H1 (cell line): Measurements from ENCODE around the gene KCNN1. TPM values are rescaled to one million over a fixed set of nuclear protein-coding genes. Genes with fewer than 3 reads are reported as not detected.

ENCODE experiments used
- CTCF ChIA-PET: fragments of 300-600 bp; sonication (Branson Sonifier 250); formaldehyde crosslinking; loops from one replicate; lab custom pipeline; 2021; ENCODE audit not compliant: partially characterized antibody; lab: Charles Lee
- POLR2A ChIA-PET: fragments of 300-600 bp; sonication (Branson Sonifier 250); formaldehyde crosslinking; loops from one replicate; lab custom pipeline; 2021; ENCODE audit warnings: inconsistent platforms; ENCODE audit not compliant: partially characterized antibody; lab: Charles Lee
- DNase-seq, 2 experiments: peaks; one replicate each; pipeline versions ENCODE4 v3.0.0 to v3.0.0-alpha.2; 2010 to 2022; ENCODE audit warnings: low spot score in 2 of 2, low read depth in 1 of 2, mixed read lengths in 1 of 2
- FAIRE-seq: peaks from 2 replicates; lab custom pipeline; 2011; peaks lifted over from hg19 to GRCh38; lab: Jason Lieb, UNC
- H2AFZ ChIP-seq: 2 replicates; pipeline ENCODE4 v1.8.1; 2012; ENCODE audit warnings: low read length, inconsistent platforms
- H2AK5ac ChIP-seq: 2 replicates; pipeline ENCODE4 v1.6.1; 2013; ENCODE audit warnings: low read depth, low read length
- H2BK120ac ChIP-seq: replicated peaks from 2 replicates; pipeline ENCODE3; 2013; ENCODE audit warnings: low read depth, low read length, inconsistent platforms
- H2BK12ac ChIP-seq: 2 replicates; pipeline ENCODE4 v1.6.1; 2013; ENCODE audit warnings: low read depth, low read length
- H2BK15ac ChIP-seq: 2 replicates; pipeline ENCODE4 v1.6.1; 2013; ENCODE audit warnings: low read length
- H2BK20ac ChIP-seq: 2 replicates; pipeline ENCODE4 v1.6.1; 2013; ENCODE audit warnings: low read length
- H2BK5ac ChIP-seq: 2 replicates; pipeline ENCODE4 v1.6.1; 2013; ENCODE audit warnings: low read depth, low read length
- H3K14ac ChIP-seq: 2 replicates; pipeline ENCODE4 v1.6.1; 2013; ENCODE audit warnings: inconsistent platforms; ENCODE audit not compliant: insufficient read length
- H3K18ac ChIP-seq: 2 replicates; pipeline ENCODE4 v1.6.1; 2013; ENCODE audit warnings: low read length; ENCODE audit errors: extremely low read depth
- H3K23ac ChIP-seq: 2 replicates; pipeline ENCODE4 v1.6.1; 2013; ENCODE audit warnings: inconsistent platforms; ENCODE audit not compliant: insufficient read length
- H3K23me2 ChIP-seq: 2 replicates; pipeline ENCODE4 v1.6.1; 2013; ENCODE audit warnings: low read depth, low read length
- H3K27ac ChIP-seq: 2 replicates; pipeline ENCODE4 v1.6.1; 2011; ENCODE audit warnings: low read depth, low read length, inconsistent platforms
- H3K27me3 ChIP-seq, 4 experiments: replicated peaks in 1 of 4; 1 replicate in 1 of 4; 2 replicates in 3 of 4; pipeline versions ENCODE4 v1.6.1 to v1.8.1; 2011 to 2013; ENCODE audit warnings: low read length in 3 of 4, mild to moderate bottlenecking in 3 of 4, inconsistent platforms in 2 of 4, mixed read lengths in 2 of 4, moderate library complexity in 1 of 4; ENCODE audit not compliant: control insufficient read depth in 3 of 4, insufficient read depth in 3 of 4; ENCODE audit errors: extremely low read depth in 1 of 4
- H3K36me3 ChIP-seq, 4 experiments: 2 replicates each; pipeline versions ENCODE4 v1.6.1 to v1.8.1; 2011 to 2013; ENCODE audit warnings: mild to moderate bottlenecking in 4 of 4, low read length in 3 of 4, moderate library complexity in 2 of 4, control low read depth in 1 of 4, inconsistent platforms in 1 of 4; ENCODE audit not compliant: insufficient read depth in 4 of 4, control insufficient read depth in 2 of 4
- H3K4ac ChIP-seq: replicated peaks from 2 replicates; pipeline ENCODE3; 2013; ENCODE audit warnings: low read length, low read depth, mixed read lengths, inconsistent platforms; ENCODE audit not compliant: insufficient read length
- H3K4me1 ChIP-seq, 4 experiments: replicated peaks in 1 of 4; 1 replicate in 1 of 4; 2 replicates in 3 of 4; pipeline versions ENCODE4 v1.6.1 to v1.8.1; 2011 to 2013; ENCODE audit warnings: low read length in 3 of 4, inconsistent platforms in 2 of 4, mixed read lengths in 1 of 4; ENCODE audit not compliant: insufficient read depth in 4 of 4, control insufficient read depth in 3 of 4
- H3K4me2 ChIP-seq, 2 experiments: 2 replicates each; pipeline versions ENCODE4 v1.6.1 to v1.8.1; 2011 to 2013; ENCODE audit warnings: low read depth in 2 of 2, low read length in 2 of 2, control low read depth in 1 of 2, inconsistent platforms in 1 of 2, mild to moderate bottlenecking in 1 of 2; ENCODE audit not compliant: insufficient read depth in 1 of 2
- H3K4me3 ChIP-seq, 4 experiments: fragments of 200-600, 300-600 bp in 1 of 4; sonication (generic), shearing (Covaris generic), sonication (Bioruptor Twin) in 1 of 4; 2 replicates each; pipeline versions ENCODE4 v1.5.1 to v1.8.1; 2011 to 2016; ENCODE audit warnings: low read length in 4 of 4, low read depth in 3 of 4, control low read depth in 2 of 4, inconsistent platforms in 2 of 4, mild to moderate bottlenecking in 2 of 4, mixed read lengths in 1 of 4, moderate library complexity in 1 of 4; ENCODE audit not compliant: insufficient read depth in 2 of 4; ENCODE audit errors: extremely low read depth in 1 of 4
- H3K56ac ChIP-seq: replicated peaks from 2 replicates; pipeline ENCODE3; 2013; ENCODE audit warnings: low read depth, mild to moderate bottlenecking, mixed read lengths, low read length, inconsistent platforms; ENCODE audit not compliant: insufficient read length
- H3K79me1 ChIP-seq: 2 replicates; pipeline ENCODE4 v1.6.1; 2013; ENCODE audit warnings: low read depth, low read length, control low read depth
- H3K79me2 ChIP-seq, 2 experiments: 2 replicates each; pipeline versions ENCODE4 v1.6.1 to v1.8.1; 2012 to 2013; ENCODE audit warnings: low read length in 2 of 2, mild to moderate bottlenecking in 2 of 2, inconsistent platforms in 1 of 2; ENCODE audit not compliant: insufficient read depth in 2 of 2, control insufficient read depth in 1 of 2
- H3K9ac ChIP-seq, 4 experiments: replicated peaks in 1 of 4; 1 replicate in 1 of 4; 2 replicates in 3 of 4; pipeline versions ENCODE4 v1.6.1 to v1.8.1; 2011 to 2013; ENCODE audit warnings: low read depth in 3 of 4, low read length in 3 of 4, control low read depth in 2 of 4, mild to moderate bottlenecking in 2 of 4, moderate library complexity in 2 of 4, inconsistent platforms in 1 of 4; ENCODE audit errors: extremely low read depth in 1 of 4
- H3K9me3 ChIP-seq, 2 experiments: 2 replicates each; pipeline versions ENCODE4 v1.6.1 to v1.8.1; 2012 to 2013; ENCODE audit warnings: mild to moderate bottlenecking in 2 of 2, moderate library complexity in 2 of 2, control low read depth in 1 of 2, inconsistent platforms in 1 of 2, low read depth in 1 of 2, low read length in 1 of 2, mixed read lengths in 1 of 2; ENCODE audit not compliant: insufficient read depth in 2 of 2
- H4K20me1 ChIP-seq, 2 experiments: replicated peaks in 1 of 2; 2 replicates each; pipeline versions ENCODE3 to v1.8.1; 2011 to 2013; ENCODE audit warnings: inconsistent platforms in 2 of 2, low read length in 2 of 2, mild to moderate bottlenecking in 1 of 2; ENCODE audit not compliant: insufficient read depth in 2 of 2, control insufficient read depth in 1 of 2
- H4K5ac ChIP-seq: 2 replicates; pipeline ENCODE4 v1.6.1; 2013; ENCODE audit warnings: low read length, low read depth, mixed read lengths, inconsistent platforms; ENCODE audit not compliant: insufficient read length
- H4K8ac ChIP-seq: 2 replicates; pipeline ENCODE4 v1.8.0; 2013; ENCODE audit warnings: mild to moderate bottlenecking, moderate library complexity, low read length, inconsistent platforms; ENCODE audit not compliant: insufficient read depth; ENCODE audit errors: extremely low read depth
- H4K91ac ChIP-seq: replicated peaks from 2 replicates; pipeline ENCODE3; 2013; ENCODE audit warnings: low read length, mixed read lengths, inconsistent platforms; ENCODE audit not compliant: insufficient read length
- ASH2L ChIP-seq: fragments of 200-600, 300-600 bp; sonication (generic); IDR thresholded peaks from one replicate; pipeline ENCODE4 v1.7.1; 2017; ENCODE audit warnings: low read length
- EP300 ChIP-seq, 2 experiments: IDR thresholded peaks; 1 replicate in 1 of 2; 2 replicates in 1 of 2; pipeline ENCODE4 v1.6.1; 2011 to 2012; ENCODE audit warnings: low read depth in 2 of 2, low read length in 2 of 2, mild to moderate bottlenecking in 2 of 2, borderline replicate concordance in 1 of 2, inconsistent platforms in 1 of 2, moderate library complexity in 1 of 2
- JUN ChIP-seq: IDR thresholded peaks from 2 replicates; pipeline ENCODE4 v1.6.1; 2011; ENCODE audit warnings: low read depth, mild to moderate bottlenecking, improper control_type of control experiment, low read length
- KDM5A ChIP-seq: fragments of 200-600 bp; IDR thresholded peaks from 2 replicates; pipeline ENCODE4 v1.7.1; 2012; ENCODE audit warnings: mild to moderate bottlenecking, low read length, inconsistent platforms, mixed read lengths
- PHF8 ChIP-seq: fragments of 200-600 bp; sonication (generic); conservative IDR thresholded peaks from 2 replicates; pipeline ENCODE4 v1.7.1; 2012; ENCODE audit warnings: low read depth, mild to moderate bottlenecking, inconsistent platforms, low read length, moderate library complexity
- POLR2AphosphoS5 ChIP-seq: IDR thresholded peaks from 2 replicates; pipeline ENCODE4 v1.6.1; 2011; ENCODE audit warnings: low read depth, low read length
- RAD21 ChIP-seq, 2 experiments: IDR thresholded peaks in 1 of 2; conservative IDR thresholded peaks in 1 of 2; 2 replicates each; pipeline ENCODE4 v1.6.1; 2011; ENCODE audit warnings: low read depth in 2 of 2, low read length in 2 of 2, improper control_type of control experiment in 1 of 2, inconsistent platforms in 1 of 2, mild to moderate bottlenecking in 1 of 2, moderate library complexity in 1 of 2
- RBBP5 ChIP-seq: IDR thresholded peaks from 2 replicates; pipeline ENCODE4 v1.7.1; 2012; ENCODE audit warnings: low read depth, mild to moderate bottlenecking, inconsistent platforms, low read length, moderate library complexity, borderline replicate concordance
- RXRA ChIP-seq: IDR thresholded peaks from 2 replicates; pipeline ENCODE4 v1.6.1; 2011; ENCODE audit warnings: low read depth, mild to moderate bottlenecking, low read length, moderate library complexity; ENCODE audit not compliant: insufficient read depth
- SAP30 ChIP-seq: fragments of 300-600 bp; sonication (generic); IDR thresholded peaks from 2 replicates; pipeline ENCODE4 v1.7.1; 2012; ENCODE audit warnings: low read length, moderate library complexity, mild to moderate bottlenecking, inconsistent platforms; ENCODE audit not compliant: insufficient read depth, insufficient replicate concordance
- YY1 ChIP-seq: IDR thresholded peaks from 2 replicates; pipeline ENCODE4 v1.6.1; 2011; ENCODE audit warnings: low read depth, mild to moderate bottlenecking, low read length
- ZNF274 ChIP-seq: IDR thresholded peaks from 2 replicates; pipeline ENCODE4 v1.7.0; 2012; ENCODE audit warnings: low read length, borderline replicate concordance; ENCODE audit errors: extremely low read depth
- WGBS, 2 experiments: shearing (Covaris generic) in 1 of 2; methylation state at CpG; one replicate each; pipeline versions ENCODE4 v1.1.6 to v1.1.7; 2013 to 2015; ENCODE audit warnings: low lambda C conversion rate in 2 of 2, mixed read lengths in 2 of 2, inconsistent platforms in 1 of 2, low coverage in 1 of 2, missing lambda C conversion rate in 1 of 2; ENCODE audit not compliant: insufficient replicate concordance in 2 of 2, insufficient coverage in 1 of 2, insufficient read length in 1 of 2; ENCODE audit errors: extremely low coverage in 1 of 2, missing lambda C conversion rate in 1 of 2; 5-methylcytosine and 5-hydroxymethylcytosine counted together
- polyA plus RNA-seq, 7 experiments: library from polyadenylated mRNA; depleted of rRNA in 3 of 7; stranded (reverse) in 5 of 7; unstranded in 2 of 7; fragments of >200 nt in 5 of 7; fragments of 200-250 nt in 2 of 7; gene quantifications; 1 replicate in 5 of 7; 2 replicates in 1 of 7; 4 replicates in 1 of 7; pipeline versions ENCODE4 v1.2.1 to v1.2.3, GENCODE V29; 2011 to 2013; ENCODE audit warnings: missing spikeins in 2 of 7, mixed read lengths in 2 of 7
- total RNA-seq: library from RNA; stranded (reverse); fragmentation: NEBNext Ultra II Directional; extraction: Animal tissue kit (Norgen Biotek cat#: 25700); gene quantifications from 2 replicates; pipeline ENCODE4 v1.2.1, GENCODE V29; 2021
- TF ChIP-seq, protein P1 (sequence below): IDR thresholded peaks from 2 replicates; pipeline ENCODE4 v1.6.1; 2012; ENCODE audit warnings: inconsistent platforms

KCNN1 gene
- total and polyA plus RNA-seq, 2 of the 8 experiments (the other 6 are each of a cell fraction or from before 2014, with no cell fraction given), result 11.0 to 12.5 TPM

DNA sequence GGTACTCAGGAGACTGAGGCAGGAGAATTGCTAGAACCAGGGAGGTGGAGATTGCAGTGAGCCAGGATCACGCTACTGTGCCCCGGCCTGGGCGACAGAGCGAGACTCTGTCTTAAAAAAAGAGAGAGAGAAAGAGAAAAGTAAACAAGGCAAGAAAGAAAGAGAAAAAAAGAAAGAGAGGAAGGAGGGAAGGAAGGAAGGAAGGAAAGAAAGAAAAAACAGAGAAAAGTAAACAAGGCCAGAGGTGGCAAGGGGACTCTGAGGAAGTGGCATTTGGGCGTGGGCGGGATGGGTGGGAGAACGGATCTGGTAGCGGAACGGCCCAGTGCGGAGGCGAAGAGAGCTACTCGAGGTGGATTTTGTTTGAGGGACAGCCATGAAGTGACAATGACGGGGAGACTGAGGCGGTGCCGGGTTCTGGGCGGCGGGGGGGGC lies 33.6 kb downstream of the KCNN1 start:
- Histone ChIP-seq H2AFZ (no peak overlapping the region), H3K9me3 (no peaks in the 10 kb centered on the region), H3K27me3 (peaks cover 3 to 25% (median 20%) of the 10 kb centered on the region in 4 experiments), H3K4me3 (peak overlapping the region in 1 of 4 experiments; percentile 46; a peak in 1 of 8 replicates), H3K4ac (no peak overlapping the region), H2BK20ac (no peak overlapping the region), H3K79me2 (no peaks in the 10 kb centered on the region), H3K23me2 (peaks cover 5% of the 10 kb centered on the region; the same call in 1 of the 2 replicates), H3K27ac (no peak overlapping the region), H4K8ac (no peak overlapping the region), H4K5ac (no peak overlapping the region), H3K4me2 (peak overlapping the region; percentile 28 to 59; a peak in 3 of 4 replicates), H3K79me1 (no peaks in the 10 kb centered on the region), H3K9ac (no peak overlapping the region), H2BK120ac (no peak overlapping the region), H4K91ac (no peak overlapping the region), H2BK12ac (no peak overlapping the region), H3K14ac (no peak overlapping the region), H4K20me1 (peaks cover 0 to 5% of the 10 kb centered on the region in 2 experiments), H3K18ac (no peak overlapping the region), H3K36me3 (no peaks in the 10 kb centered on the region), H2BK15ac (no peak overlapping the region), H2AK5ac (no peak overlapping the region), H2BK5ac (no peak overlapping the region), H3K4me1 (peaks cover 0 to 3% (median 0%) of the 10 kb centered on the region in 4 experiments; a peak in 2 of 7 replicates), H3K23ac (no peak overlapping the region), H3K56ac (no peak overlapping the region)
- ChIA-PET CTCF (interaction anchor here (0.5 to 12.4 kb wide), 6 partner anchors 51 to 419 kb away, joined by 3 to 271 read pairs (median 4); partner anchors contain the start of gene CCDC124), POLR2A (interaction anchor here (0.9 to 2.2 kb wide), 6 partner anchors 12 to 86 kb away, joined by 3 to 6 read pairs (median 4); partner anchors contain the start of genes CCDC124 and IL12RB1)
- 23% methylated on average over 13 of the region's 17 CpGs; no CpG with 5 or more reads in 1 of the 2 experiments for WGBS, 2 experiments
- FAIRE-seq, result no peak
- DNase-seq, result no peak
- TF ChIP-seq JUN (no peak), EP300 (IDR thresholded peaks at IDR 0.05; ENCODE audit: borderline replicate concordance in 1 of 2, low read depth in 2 of 2, low read length in 2 of 2) (no peak), SAP30 (no peak), ZNF274 (no peak), RBBP5 (no peak), RAD21 (IDR thresholded peaks at IDR 0.05 in 1 of 2, conservative IDR thresholded peaks at IDR 0.05 in 1 of 2; ENCODE audit: low read depth in 2 of 2, low read length in 2 of 2) (no peak), RXRA (no peak), ASH2L (no peak), YY1 (no peak), KDM5A (no peak), PHF8 (no peak), POLR2AphosphoS5 (no peak)
- TF ChIP-seq, protein P1, sequence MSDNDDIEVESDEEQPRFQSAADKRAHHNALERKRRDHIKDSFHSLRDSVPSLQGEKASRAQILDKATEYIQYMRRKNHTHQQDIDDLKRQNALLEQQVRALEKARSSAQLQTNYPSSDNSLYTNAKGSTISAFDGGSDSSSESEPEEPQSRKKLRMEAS, result no peak
